Measurements from ENCODE around the gene APELA.

DNA sequence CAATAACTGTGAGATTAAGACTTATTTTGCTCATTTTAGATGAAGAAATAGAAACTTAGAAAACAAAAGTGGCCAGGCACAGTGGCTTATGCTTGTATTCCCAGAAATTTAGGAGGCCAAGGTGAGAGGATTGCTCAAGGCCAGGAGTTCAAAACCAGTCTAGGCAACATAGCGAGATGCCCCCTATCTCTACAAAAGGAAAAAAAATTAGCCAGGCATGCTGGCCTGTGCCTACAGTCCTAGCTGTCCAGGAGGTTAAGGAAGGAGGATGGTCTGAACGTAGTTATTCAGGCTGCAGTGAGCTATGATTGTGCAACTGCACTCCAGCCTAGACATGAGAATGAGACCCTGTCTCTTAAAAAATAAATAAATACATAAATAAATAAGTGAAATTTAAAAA is 28.0 kb downstream of the APELA start:
- TF ChIP-seq POLR2A (IDR thresholded peaks at IDR 0.05; ENCODE audit: low read depth, low read length) (no peak), POLR2AphosphoS5 (IDR thresholded peaks at IDR 0.05; ENCODE audit: low read depth, low read length) (no peak), TAF1 (IDR thresholded peaks at IDR 0.05; ENCODE audit: low read depth, low read length) (no peak), SPI1 (IDR thresholded peaks at IDR 0.05; ENCODE audit: low read depth, low read length) (no peak), POU2F2 (IDR thresholded peaks at IDR 0.05; ENCODE audit: low read depth, low read length) (no peak)
